Effector memory CD8-positive, alpha-beta T cell (primary cell): Measurements from ENCODE around the gene SLC10A3.

ENCODE experiments used
- ATAC-seq: fragments of 150-1000 bp; cut with Tn5 transposase; replicated peaks from 2 replicates; pipeline ENCODE4 v1.10.0; 2021; ENCODE audit warnings: mild to moderate bottlenecking, moderate library complexity
- DNase-seq, 3 experiments: peaks; one replicate each; pipeline ENCODE4 v3.0.0; 2021
- H3K27ac Mint-ChIP-seq, 2 donors: one replicate each; pipeline ENCODE4 v1.8.0; 2022; ENCODE audit warnings: mild to moderate bottlenecking in 2 of 2, mixed read lengths in 2 of 2, moderate library complexity in 2 of 2
- H3K27me3 Mint-ChIP-seq, 2 donors: one replicate each; pipeline ENCODE4 v1.8.0; 2022; ENCODE audit warnings: mixed read lengths in 2 of 2
- H3K36me3 Mint-ChIP-seq: one replicate; pipeline ENCODE4 v1.8.0; 2022; ENCODE audit warnings: mild to moderate bottlenecking, moderate library complexity, mixed read lengths; ENCODE audit not compliant: insufficient read depth
- H3K4me1 Mint-ChIP-seq, 2 donors: one replicate each; pipeline ENCODE4 v1.8.0; 2022; ENCODE audit warnings: low read depth in 2 of 2, mixed read lengths in 2 of 2
- H3K4me3 Mint-ChIP-seq, 2 donors: one replicate each; pipeline ENCODE4 v1.8.0; 2022; ENCODE audit warnings: mild to moderate bottlenecking in 2 of 2, mixed read lengths in 2 of 2, moderate library complexity in 2 of 2
- H3K9me3 Mint-ChIP-seq, 2 donors: one replicate each; pipeline ENCODE4 v1.8.0; 2022; ENCODE audit warnings: mixed read lengths in 2 of 2

Gene SLC10A3

GRCh38 chrX:154471839-154472684 lies 18.4 kb downstream of the SLC10A3 start:
- Mint-ChIP-seq H3K9me3 (no peaks in the 10 kb centered on the region), H3K27me3 (no peaks in the 10 kb centered on the region), H3K27ac (no peak overlapping the region), H3K4me1 (peaks cover 0 to 3% of the 10 kb centered on the region in 2 donors), H3K4me3 (no peak overlapping the region), H3K36me3 (peaks cover 27% of the 10 kb centered on the region)
- DNase-seq: no peak
- no peak for ATAC-seq

GRCh38 chrX:154470914-154471568 lies 19.4 kb downstream of the SLC10A3 start:
- Mint-ChIP-seq H3K4me3 (no peak overlapping the region), H3K4me1 (peaks cover 0 to 3% of the 10 kb centered on the region in 2 donors), H3K27ac (no peak overlapping the region), H3K27me3 (no peaks in the 10 kb centered on the region), H3K36me3 (peaks cover 31% of the 10 kb centered on the region), H3K9me3 (no peaks in the 10 kb centered on the region)
- ATAC-seq (no peak), DNase-seq (no peak)

DNA sequence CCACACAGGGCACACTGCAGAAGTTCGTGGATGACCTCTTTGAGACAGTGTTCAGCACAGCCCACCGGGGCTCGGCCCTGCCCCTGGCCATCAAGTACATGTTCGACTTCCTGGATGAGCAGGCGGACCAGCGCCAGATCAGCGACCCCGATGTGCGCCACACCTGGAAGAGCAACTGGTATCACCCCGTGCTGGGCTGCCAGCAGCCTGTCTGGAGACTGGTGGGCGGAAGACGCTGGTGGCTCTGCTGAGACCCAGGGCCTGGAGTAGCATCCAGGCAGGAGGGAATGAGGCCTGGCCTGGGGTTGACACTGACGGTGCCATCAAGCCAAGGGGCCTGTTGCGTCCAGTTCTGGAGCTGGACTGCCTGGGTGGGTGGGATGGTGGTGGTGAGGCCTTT lies 20.0 kb downstream of the SLC10A3 start:
- Mint-ChIP-seq H3K27me3 (no peaks in the 10 kb centered on the region), H3K4me1 (peaks cover 0 to 3% of the 10 kb centered on the region in 2 donors), H3K9me3 (no peaks in the 10 kb centered on the region), H3K4me3 (no peak overlapping the region), H3K27ac (no peak overlapping the region), H3K36me3 (peaks cover 34% of the 10 kb centered on the region)
- DNase-seq: no peak
- ATAC-seq: no peak

DNA sequence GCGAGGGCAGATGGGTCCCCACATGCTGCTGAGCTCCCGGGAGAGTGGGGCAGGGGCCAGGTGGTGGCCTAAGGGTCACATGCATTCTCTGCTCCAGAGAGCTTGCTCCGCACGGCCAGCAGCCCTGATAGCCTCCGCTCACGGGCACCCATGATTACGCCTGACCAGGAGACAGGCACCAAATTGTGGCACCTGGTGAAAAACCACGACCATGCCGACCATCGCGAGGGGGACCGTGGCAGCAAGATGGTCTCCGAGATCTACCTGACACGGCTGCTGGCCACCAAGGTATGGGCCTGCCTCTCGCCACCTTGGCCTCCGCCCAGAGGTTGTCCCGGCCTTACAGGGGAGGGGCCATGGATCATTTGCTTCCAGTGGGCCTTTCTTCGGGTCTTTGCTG lies 20.5 kb downstream of the SLC10A3 start:
- no peak for DNase-seq
- no peaks in the 10 kb centered on the region for H3K27me3 Mint-ChIP-seq
- no peak overlapping the region for H3K4me3 Mint-ChIP-seq
- no peak overlapping the region for H3K27ac Mint-ChIP-seq
- no peaks in the 10 kb centered on the region for H3K9me3 Mint-ChIP-seq
- peaks cover 35% of the 10 kb centered on the region for H3K36me3 Mint-ChIP-seq
- ATAC-seq: no peak
- peaks cover 0 to 3% of the 10 kb centered on the region in 2 donors for H3K4me1 Mint-ChIP-seq

GRCh38 chrX:154469114-154469513 lies 21.3 kb downstream of the SLC10A3 start:
- DNase-seq: no peak
- Mint-ChIP-seq H3K9me3 (no peaks in the 10 kb centered on the region), H3K4me3 (no peak overlapping the region), H3K27ac (no peak overlapping the region), H3K4me1 (peaks cover 0 to 3% of the 10 kb centered on the region in 2 donors), H3K27me3 (no peaks in the 10 kb centered on the region), H3K36me3 (peaks cover 36% of the 10 kb centered on the region)
- ATAC-seq: no peak

DNA sequence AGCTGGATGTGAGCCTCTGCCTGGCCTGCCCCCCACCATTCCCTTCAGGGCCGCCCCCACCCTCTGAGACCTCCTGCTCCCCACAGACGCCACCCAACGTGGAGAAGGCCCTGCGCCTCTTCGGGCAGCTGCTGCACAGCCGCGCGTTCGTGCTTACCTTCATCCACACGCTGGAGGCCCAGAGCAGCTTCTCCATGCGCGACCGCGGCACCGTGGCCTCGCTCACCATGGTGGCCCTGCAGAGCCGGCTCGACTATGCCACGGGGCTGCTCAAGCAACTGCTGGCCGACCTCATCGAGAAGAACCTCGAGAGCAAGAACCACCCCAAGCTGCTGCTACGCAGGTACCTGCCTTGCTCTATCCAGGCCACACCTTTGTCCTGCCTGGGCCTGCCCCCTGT lies 22.2 kb downstream of the SLC10A3 start:
- peaks cover 30% of the 10 kb centered on the region for H3K36me3 Mint-ChIP-seq
- no peaks in the 10 kb centered on the region for H3K9me3 Mint-ChIP-seq
- DNase-seq: no peak
- H3K27ac Mint-ChIP-seq: no peak overlapping the region
- H3K4me1 Mint-ChIP-seq: peaks cover 0 to under 1% of the 10 kb centered on the region in 2 donors
- H3K27me3 Mint-ChIP-seq: no peaks in the 10 kb centered on the region
- ATAC-seq: no peak
- no peak overlapping the region for H3K4me3 Mint-ChIP-seq

DNA sequence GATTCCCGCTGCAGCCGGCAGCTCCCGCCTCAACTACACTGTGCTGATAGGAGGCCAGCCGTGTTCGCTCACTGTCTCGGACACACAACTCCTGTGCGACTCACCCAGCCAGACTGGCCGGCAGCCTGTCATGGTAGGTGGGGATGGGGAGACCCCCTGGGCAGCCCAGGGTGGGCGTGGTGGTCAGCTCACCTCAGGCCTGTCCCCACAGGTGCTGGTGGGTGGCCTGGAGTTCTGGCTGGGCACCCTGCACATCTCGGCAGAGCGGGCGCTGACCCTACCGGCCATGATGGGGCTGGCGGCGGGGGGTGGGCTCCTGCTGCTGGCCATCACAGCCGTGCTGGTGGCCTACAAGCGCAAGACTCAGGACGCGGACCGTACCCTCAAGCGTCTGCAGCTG lies 22.9 kb downstream of the SLC10A3 start:
- no peak overlapping the region for H3K4me3 Mint-ChIP-seq
- H3K36me3 Mint-ChIP-seq: peaks cover 36% of the 10 kb centered on the region
- peaks cover 0 to 3% of the 10 kb centered on the region in 2 donors for H3K4me1 Mint-ChIP-seq
- no peaks in the 10 kb centered on the region for H3K27me3 Mint-ChIP-seq
- no peak for DNase-seq
- no peaks in the 10 kb centered on the region for H3K9me3 Mint-ChIP-seq
- no peak overlapping the region for H3K27ac Mint-ChIP-seq
- no peak for ATAC-seq

DNA sequence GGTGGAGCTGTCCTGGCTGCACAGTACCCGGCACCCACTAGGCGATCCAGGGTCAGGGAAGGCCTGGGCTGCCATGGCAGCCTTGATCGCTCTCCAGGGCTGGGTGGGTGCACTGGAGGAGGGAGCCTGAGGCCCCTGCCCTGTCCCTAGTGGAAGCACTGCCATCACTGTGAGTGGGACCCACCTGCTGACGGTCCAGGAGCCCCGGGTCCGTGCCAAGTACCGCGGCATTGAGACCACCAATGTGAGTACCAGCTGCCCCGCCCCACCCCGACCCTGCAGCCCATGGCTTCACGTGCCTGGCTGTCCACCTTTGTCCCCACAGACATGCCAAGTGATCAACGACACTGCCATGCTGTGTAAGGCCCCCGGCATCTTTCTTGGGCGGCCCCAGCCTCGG lies 23.5 kb downstream of the SLC10A3 start:
- Mint-ChIP-seq H3K9me3 (no peaks in the 10 kb centered on the region), H3K4me1 (peaks cover 0 to 3% of the 10 kb centered on the region in 2 donors), H3K36me3 (peaks cover 38% of the 10 kb centered on the region), H3K27ac (no peak overlapping the region), H3K4me3 (no peak overlapping the region), H3K27me3 (no peaks in the 10 kb centered on the region)
- DNase-seq (no peak), ATAC-seq (no peak)

DNA sequence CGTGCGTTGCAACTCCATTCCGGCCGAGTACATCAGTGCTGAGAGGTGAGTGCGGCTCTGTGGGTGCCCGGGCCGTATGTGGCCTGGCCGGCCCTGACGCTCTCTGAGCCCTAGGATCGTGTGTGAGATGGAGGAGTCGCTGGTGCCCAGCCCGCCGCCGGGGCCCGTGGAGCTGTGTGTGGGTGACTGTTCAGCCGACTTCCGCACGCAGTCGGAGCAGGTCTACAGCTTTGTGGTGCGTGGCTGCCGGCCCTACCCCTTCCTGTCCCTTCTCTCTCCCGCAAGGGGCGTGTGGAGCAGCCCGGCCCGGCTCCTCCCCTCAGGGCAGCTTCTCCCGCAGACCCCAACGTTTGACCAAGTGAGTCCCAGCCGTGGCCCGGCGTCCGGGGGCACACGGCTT lies 24.4 kb downstream of the SLC10A3 start:
- Mint-ChIP-seq H3K27me3 (no peaks in the 10 kb centered on the region), H3K4me1 (peaks cover 0 to 5% of the 10 kb centered on the region in 2 donors), H3K27ac (no peak overlapping the region), H3K36me3 (peaks cover 38% of the 10 kb centered on the region), H3K9me3 (no peaks in the 10 kb centered on the region), H3K4me3 (no peak overlapping the region)
- DNase-seq (no peak), ATAC-seq (no peak)

DNA sequence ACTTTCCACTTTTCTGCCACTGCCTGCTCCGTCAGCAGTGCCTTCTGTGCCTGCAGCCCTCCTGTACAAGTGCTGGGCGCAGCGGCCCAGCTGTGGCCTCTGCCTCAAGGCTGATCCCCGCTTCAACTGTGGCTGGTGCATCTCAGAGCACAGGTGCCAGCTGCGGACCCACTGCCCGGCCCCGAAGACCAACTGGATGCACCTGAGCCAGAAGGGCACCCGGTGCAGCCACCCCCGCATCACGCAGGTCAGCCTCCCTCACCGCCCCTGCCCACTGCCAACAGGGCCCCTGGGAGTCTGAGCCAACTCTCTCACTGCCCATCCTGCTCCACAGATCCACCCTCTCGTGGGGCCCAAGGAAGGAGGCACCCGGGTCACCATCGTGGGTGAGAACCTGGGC lies 24.8 kb downstream of the SLC10A3 start:
- H3K9me3 Mint-ChIP-seq: no peaks in the 10 kb centered on the region
- H3K36me3 Mint-ChIP-seq: peaks cover 41% of the 10 kb centered on the region
- no peak overlapping the region for H3K27ac Mint-ChIP-seq
- DNase-seq: no peak
- H3K4me3 Mint-ChIP-seq: no peak overlapping the region
- H3K27me3 Mint-ChIP-seq: no peaks in the 10 kb centered on the region
- peaks cover 0 to 5% of the 10 kb centered on the region in 2 donors for H3K4me1 Mint-ChIP-seq
- ATAC-seq: no peak

- Mint-ChIP-seq H3K36me3 (peaks cover 43% of the 10 kb centered on the region), H3K4me1 (peaks cover 3 to 10% of the 10 kb centered on the region in 2 donors), H3K27me3 (no peaks in the 10 kb centered on the region), H3K9me3 (no peaks in the 10 kb centered on the region), H3K4me3 (no peak overlapping the region), H3K27ac (no peak overlapping the region)
- DNase-seq (no peak), ATAC-seq (no peak)
These were observed 25.5 kb downstream of the SLC10A3 start for GRCh38 chrX:154464806-154465365.

DNA sequence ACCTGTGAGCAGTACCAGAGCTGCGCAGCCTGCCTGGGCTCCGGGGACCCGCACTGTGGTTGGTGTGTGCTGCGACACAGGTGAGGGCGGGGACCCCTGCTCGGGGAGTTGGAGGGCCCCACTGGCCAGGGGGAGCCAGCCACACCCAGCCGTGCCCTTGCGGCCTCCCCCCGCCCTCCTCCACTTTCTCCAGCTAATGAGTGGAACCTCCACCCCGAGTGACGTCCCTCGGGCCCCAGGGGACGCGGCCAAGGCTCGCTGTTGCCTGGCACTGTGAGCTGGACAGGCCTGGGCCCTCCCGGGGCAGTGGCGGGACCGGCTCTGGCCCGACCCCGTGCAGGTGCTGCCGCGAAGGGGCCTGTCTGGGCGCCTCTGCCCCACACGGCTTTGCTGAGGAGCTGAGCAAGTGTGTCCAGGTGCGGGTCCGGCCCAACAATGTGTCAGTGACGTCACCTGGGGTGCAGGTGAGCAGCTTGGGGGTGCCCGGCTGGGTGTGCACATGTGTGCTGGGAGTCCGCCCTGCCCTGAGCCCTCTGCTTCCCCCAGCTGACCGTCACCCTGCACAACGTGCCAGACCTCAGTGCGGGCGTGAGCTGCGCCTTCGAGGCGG lies 26.7 kb downstream of the SLC10A3 start:
- Mint-ChIP-seq H3K36me3 (peaks cover 50% of the 10 kb centered on the region), H3K27ac (no peak overlapping the region), H3K4me3 (no peak overlapping the region), H3K27me3 (no peaks in the 10 kb centered on the region), H3K9me3 (no peaks in the 10 kb centered on the region), H3K4me1 (peaks cover 6 to 13% of the 10 kb centered on the region in 2 donors)
- no peak for ATAC-seq
- no peak for DNase-seq

DNA sequence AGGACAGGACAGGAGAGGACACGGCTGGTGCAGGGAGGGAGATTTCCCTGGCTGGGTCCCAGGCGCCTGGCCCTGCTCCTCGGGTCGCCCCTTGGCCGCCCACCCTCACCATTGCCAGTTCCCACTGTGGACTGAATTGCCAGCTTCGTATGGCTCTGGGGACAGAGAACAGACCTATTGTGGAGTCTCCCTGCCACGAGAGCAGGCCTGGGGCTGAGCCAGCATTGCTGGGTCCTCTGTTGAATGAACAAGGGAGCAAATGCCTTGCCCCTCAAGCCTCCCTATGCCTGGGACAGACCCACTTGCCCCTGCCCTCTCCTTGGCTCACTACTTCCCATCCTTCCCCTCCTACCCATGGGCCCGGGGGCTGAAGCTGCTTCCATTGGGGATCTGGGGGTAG lies 28.0 kb downstream of the SLC10A3 start:
- H3K4me1 Mint-ChIP-seq: peaks cover 7 to 14% of the 10 kb centered on the region in 2 donors
- no peaks in the 10 kb centered on the region for H3K9me3 Mint-ChIP-seq
- H3K4me3 Mint-ChIP-seq: no peak overlapping the region
- DNase-seq (no peak), ATAC-seq (no peak)
- H3K27ac Mint-ChIP-seq: peak overlapping the region in 1 of 2 donors; percentile 54
- H3K36me3 Mint-ChIP-seq: peaks cover 52% of the 10 kb centered on the region
- no peaks in the 10 kb centered on the region for H3K27me3 Mint-ChIP-seq
